NCI-H2081 (cell line): Measurements from ENCODE around the gene TNRC6C.

ENCODE experiments used
- DNase-seq, 2 experiments: peaks; one replicate each; lab custom pipeline; 2025; lab: John Stamatoyannopoulos, UW

The TNRC6C gene

GRCh38 chr17:77957857-77958715 is at the start of gene TNRC6C:
Gene TNRC6C (plus strand): TSS chr17:77958703. CDS start chr17:78004207, 45,504 bp downstream.
- peak; percentile 100 for DNase-seq

GRCh38 chr17:77909236-77909635 is 49.3 kb upstream of the TNRC6C start:
- no peak for DNase-seq

- no peak for DNase-seq
These were observed 48.7 kb upstream of the TNRC6C start for GRCh38 chr17:77909816-77910215.

GRCh38 chr17:77914385-77915254 is 43.9 kb upstream of the TNRC6C start:
- DNase-seq: peak; percentile 22 to 53

GRCh38 chr17:77915594-77916021 is 42.9 kb upstream of the TNRC6C start:
- no peak for DNase-seq

- no peak for DNase-seq
These were observed 42.2 kb upstream of the TNRC6C start for GRCh38 chr17:77916264-77916663.

- DNase-seq: no peak
These were observed 41.6 kb upstream of the TNRC6C start for GRCh38 chr17:77916703-77917481.

- no peak for DNase-seq
These were observed 39.2 kb upstream of the TNRC6C start for GRCh38 chr17:77919276-77919675.

GRCh38 chr17:77923135-77923534 is 35.4 kb upstream of the TNRC6C start:
- no peak for DNase-seq

- no peak for DNase-seq
These were observed 34.6 kb upstream of the TNRC6C start for GRCh38 chr17:77923776-77924513.

GRCh38 chr17:77924757-77925336 is 33.7 kb upstream of the TNRC6C start:
- DNase-seq: no peak

- no peak for DNase-seq
These were observed 32.5 kb upstream of the TNRC6C start for GRCh38 chr17:77925831-77926543.

- no peak for DNase-seq
These were observed 31.5 kb upstream of the TNRC6C start for GRCh38 chr17:77926981-77927380.

- DNase-seq: no peak
These were observed 30.6 kb upstream of the TNRC6C start for GRCh38 chr17:77927777-77928518.

- no peak for DNase-seq
These were observed 29.9 kb upstream of the TNRC6C start for GRCh38 chr17:77928519-77929179.

GRCh38 chr17:77929180-77929564 is 29.3 kb upstream of the TNRC6C start:
- DNase-seq: no peak

GRCh38 chr17:77929871-77930436 is 28.5 kb upstream of the TNRC6C start:
- DNase-seq: no peak
